BLaER1 treated with 17β-estradiol and CSF1 and Interleukin-3, amounts not matched to agents 10 nM and 100 nM (cell line): ENCODE results near the gene LGALS9B.
"Not testable (repeated sequence)": the region's sequence is repeated elsewhere in the genome, so short reads cannot be mapped to it uniquely, and the experiment has no call there.

Experiments used
- H3K27ac ChIP-seq, 11 experiments: shearing (Covaris generic); formaldehyde crosslinking; 2 replicates each; pipeline ENCODE4 v1.8.1; 2022
- H3K27me3 ChIP-seq, 11 experiments: shearing (Covaris generic); formaldehyde crosslinking; 2 replicates each; pipeline ENCODE4 v1.8.1; 2022
- H3K36me3 ChIP-seq, 11 experiments: shearing (Covaris generic); formaldehyde crosslinking; 2 replicates each; pipeline ENCODE4 v1.8.1; 2022
- H3K4me1 ChIP-seq, 10 experiments: shearing (Covaris generic); formaldehyde crosslinking; 2 replicates each; pipeline ENCODE4 v1.8.1; 2022
- H3K4me2 ChIP-seq, 11 experiments: shearing (Covaris generic); formaldehyde crosslinking; 2 replicates each; pipeline ENCODE4 v1.8.1; 2022
- H3K4me3 ChIP-seq, 10 experiments: shearing (Covaris generic); formaldehyde crosslinking; 2 replicates each; pipeline ENCODE4 v1.8.1; 2022
- H3K9ac ChIP-seq, 11 experiments: shearing (Covaris generic); formaldehyde crosslinking; 2 replicates each; pipeline ENCODE4 v1.8.1; 2022
- H3K9me3 ChIP-seq, 11 experiments: shearing (Covaris generic); formaldehyde crosslinking; replicated peaks in 1 of 11; 2 replicates each; pipeline ENCODE4 v1.8.1; 2022
- H4K20me1 ChIP-seq, 11 experiments: shearing (Covaris generic); formaldehyde crosslinking; 2 replicates each; pipeline ENCODE4 v1.8.1; 2022

LGALS9B gene

GRCh38 chr17:20467447-20467846 is at the start of gene LGALS9B:
TSS of gene LGALS9B (minus strand) at chr17:20467539. CDS start at chr17:20467470, 69 bp downstream.
- H3K4me1 ChIP-seq, H3K27ac ChIP-seq, H3K4me3 ChIP-seq, H3K9ac ChIP-seq, H3K36me3 ChIP-seq, H3K9me3 ChIP-seq, H4K20me1 ChIP-seq, H3K4me2 ChIP-seq, H3K27me3 ChIP-seq: not testable (repeated sequence)

DNA sequence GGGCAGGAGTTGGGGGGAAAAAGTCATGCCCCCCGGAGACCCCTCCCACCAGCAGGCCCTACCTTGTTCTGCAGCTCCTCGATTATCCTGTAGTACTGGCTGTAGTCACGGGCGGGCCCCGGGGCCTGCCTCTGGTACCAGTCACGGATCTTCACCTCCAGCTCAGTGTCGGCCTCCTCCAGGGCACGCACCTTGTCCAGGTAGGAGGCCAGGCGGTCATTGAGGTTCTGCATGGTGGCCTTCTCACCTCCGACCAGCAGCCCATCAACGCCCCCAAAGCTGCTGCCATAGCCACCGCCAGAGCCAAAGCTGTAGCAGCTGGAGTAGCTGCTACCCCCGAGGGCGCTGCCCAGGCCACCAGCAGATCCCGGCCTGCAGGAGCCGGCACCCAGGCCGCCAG is 49.6 kb upstream of the LGALS9B start:
- not testable (repeated sequence) for H3K4me3 ChIP-seq, H3K4me2 ChIP-seq, H3K36me3 ChIP-seq, H3K27me3 ChIP-seq, H3K9ac ChIP-seq, H3K27ac ChIP-seq, H3K4me1 ChIP-seq, H3K9me3 ChIP-seq, H4K20me1 ChIP-seq

DNA sequence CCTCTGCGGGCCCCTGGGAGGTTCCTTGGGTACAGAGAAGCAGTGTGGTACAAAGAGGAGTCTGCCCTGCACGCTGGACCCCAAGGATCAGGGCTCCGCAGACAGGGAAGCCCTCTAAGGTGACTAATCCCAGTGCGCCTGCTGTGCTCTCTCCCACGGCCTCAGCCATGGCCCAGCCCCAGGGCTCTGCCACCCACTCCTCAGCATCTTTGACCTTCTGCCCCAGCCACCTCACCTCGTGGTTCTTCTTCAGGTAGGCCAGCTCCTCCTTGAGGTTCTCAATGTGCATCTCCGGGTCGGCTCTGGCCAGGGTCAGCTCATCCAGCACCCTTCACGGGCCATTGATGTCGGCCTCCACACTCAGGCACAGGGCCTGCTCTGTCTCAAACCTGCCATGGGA is 47.8 kb upstream of the LGALS9B start:
- H3K9ac ChIP-seq, H3K27me3 ChIP-seq, H3K4me3 ChIP-seq, H4K20me1 ChIP-seq, H3K4me2 ChIP-seq, H3K9me3 ChIP-seq, H3K27ac ChIP-seq, H3K36me3 ChIP-seq, H3K4me1 ChIP-seq: not testable (repeated sequence)

DNA sequence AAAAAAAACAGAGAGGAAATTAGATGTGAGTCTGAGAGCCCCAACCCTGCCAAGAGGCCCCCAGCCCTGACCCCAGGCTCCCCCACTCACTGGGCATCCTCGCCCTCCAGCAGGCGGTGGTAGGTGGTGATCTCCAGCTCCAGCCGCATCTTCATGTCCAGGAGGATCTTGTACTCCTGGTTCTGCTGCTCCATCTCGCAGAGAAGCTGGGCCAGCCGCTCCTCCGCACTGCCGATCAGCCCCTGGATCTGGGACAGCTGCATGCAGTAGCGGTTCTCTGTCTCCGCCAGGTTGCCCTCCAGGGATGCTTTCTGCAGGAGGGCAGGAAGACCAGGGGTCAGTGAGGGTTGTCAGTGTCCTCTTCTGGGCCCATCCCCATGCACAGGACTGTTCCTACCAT is 46.2 kb upstream of the LGALS9B start:
- H3K27ac ChIP-seq, H3K9me3 ChIP-seq, H3K36me3 ChIP-seq, H3K9ac ChIP-seq, H3K4me1 ChIP-seq, H3K27me3 ChIP-seq, H3K4me3 ChIP-seq, H4K20me1 ChIP-seq, H3K4me2 ChIP-seq: not testable (repeated sequence)

- H3K36me3 ChIP-seq, H3K4me2 ChIP-seq, H3K9me3 ChIP-seq, H3K9ac ChIP-seq, H3K27ac ChIP-seq, H3K27me3 ChIP-seq, H3K4me3 ChIP-seq, H4K20me1 ChIP-seq, H3K4me1 ChIP-seq: not testable (repeated sequence)
Measured at GRCh38 chr17:20512378-20512777, 45.0 kb upstream of the LGALS9B start.

DNA sequence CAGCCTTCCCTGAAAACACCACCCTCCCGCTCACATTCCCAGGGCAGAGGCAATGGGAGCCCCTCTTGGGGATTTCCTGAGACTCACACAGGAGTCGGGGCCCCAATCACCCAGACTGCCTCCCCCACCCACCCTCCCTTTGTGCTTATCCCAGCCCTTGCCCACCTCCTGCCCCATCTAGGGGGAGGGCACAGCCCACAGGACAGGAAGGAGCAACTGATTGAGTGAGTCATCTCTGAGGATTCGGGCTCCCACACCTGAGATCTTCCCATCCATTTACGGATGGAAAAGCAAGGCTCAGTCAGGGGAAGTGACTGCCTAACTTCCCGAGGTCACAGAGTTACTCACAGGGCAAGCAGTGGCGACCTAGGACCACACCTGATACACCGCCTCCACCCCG is 44.4 kb upstream of the LGALS9B start:
- not testable (repeated sequence) for H3K4me2 ChIP-seq, H4K20me1 ChIP-seq, H3K4me1 ChIP-seq, H3K4me3 ChIP-seq, H3K27me3 ChIP-seq, H3K9ac ChIP-seq, H3K36me3 ChIP-seq, H3K27ac ChIP-seq, H3K9me3 ChIP-seq

DNA sequence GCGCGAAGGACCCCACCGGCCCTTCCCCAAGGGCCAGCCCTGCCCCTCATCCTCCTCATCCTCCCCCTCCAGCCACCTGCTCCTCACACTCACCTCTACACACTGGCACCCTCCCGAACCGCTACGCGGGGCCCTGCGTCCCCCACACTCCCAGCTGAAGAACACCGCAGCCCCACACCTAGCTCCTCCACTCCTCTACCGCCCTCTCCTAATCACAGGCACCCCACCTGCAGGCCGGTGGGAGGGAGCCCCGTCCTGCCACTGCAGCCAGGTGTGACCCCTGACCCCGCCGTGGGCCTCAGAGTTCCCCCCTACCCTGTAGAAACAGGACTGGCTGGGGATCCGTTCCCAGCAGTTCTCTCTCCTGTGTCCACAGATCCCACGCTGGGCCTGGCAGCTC is 38.0 kb upstream of the LGALS9B start:
- not testable (repeated sequence) for H3K27me3 ChIP-seq, H3K4me3 ChIP-seq, H3K9me3 ChIP-seq, H3K36me3 ChIP-seq, H3K4me1 ChIP-seq, H3K4me2 ChIP-seq, H4K20me1 ChIP-seq, H3K27ac ChIP-seq, H3K9ac ChIP-seq

GRCh38 chr17:20504388-20505066 is 37.2 kb upstream of the LGALS9B start:
- H3K4me2 ChIP-seq, H3K4me1 ChIP-seq, H3K9ac ChIP-seq, H3K27me3 ChIP-seq, H3K9me3 ChIP-seq, H3K36me3 ChIP-seq, H3K27ac ChIP-seq, H4K20me1 ChIP-seq, H3K4me3 ChIP-seq: not testable (repeated sequence)

DNA sequence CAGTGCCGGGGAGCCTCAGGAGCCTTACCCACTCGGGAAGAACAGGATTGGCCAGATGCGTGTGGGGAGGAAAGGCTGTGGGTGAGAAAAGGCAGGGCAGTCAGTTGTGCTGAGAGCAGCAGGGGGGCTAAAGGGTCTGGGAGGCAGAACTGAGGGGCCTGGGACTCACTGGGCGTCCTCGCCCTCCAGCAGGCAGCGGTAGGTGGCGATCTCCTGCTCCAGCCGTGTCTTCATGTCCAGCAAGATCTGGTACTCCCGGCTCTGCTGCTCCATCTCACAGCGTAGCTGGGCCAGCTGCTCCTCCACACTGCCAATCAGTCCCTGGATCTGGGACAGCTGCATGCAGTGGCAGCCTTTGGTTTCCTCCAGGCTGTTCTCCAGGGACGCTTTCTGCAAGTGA is 34.6 kb upstream of the LGALS9B start:
- H3K9me3 ChIP-seq, H3K9ac ChIP-seq, H3K4me2 ChIP-seq, H3K27me3 ChIP-seq, H4K20me1 ChIP-seq, H3K27ac ChIP-seq, H3K4me1 ChIP-seq, H3K4me3 ChIP-seq, H3K36me3 ChIP-seq: not testable (repeated sequence)

DNA sequence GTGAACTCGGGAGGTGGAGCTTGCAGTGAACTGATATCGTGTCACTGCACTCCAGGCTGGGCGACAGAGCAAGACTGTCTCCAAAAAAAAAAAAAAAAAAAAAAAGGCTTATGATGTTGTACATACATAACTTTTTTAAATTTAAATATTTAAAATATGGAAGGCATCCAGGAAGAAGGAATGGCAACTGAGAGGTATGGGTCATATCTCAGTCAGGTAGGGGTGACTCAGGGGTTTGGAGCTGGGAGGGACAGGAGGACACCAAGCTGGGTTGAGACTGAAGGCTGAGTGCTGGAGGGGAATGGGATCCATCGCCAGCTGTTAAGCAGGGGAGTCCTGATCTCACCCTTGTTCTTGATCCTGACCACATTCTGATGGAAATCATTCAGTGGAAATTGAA is 33.0 kb upstream of the LGALS9B start:
- not testable (repeated sequence) for H3K36me3 ChIP-seq, H3K9me3 ChIP-seq, H3K27me3 ChIP-seq, H3K4me1 ChIP-seq, H3K4me3 ChIP-seq, H4K20me1 ChIP-seq, H3K27ac ChIP-seq, H3K9ac ChIP-seq
- H3K4me2 ChIP-seq = 0 out of 22 replicates have a peak overlapping the region, but pooled peaks of 1 of the 11 experiments have one; percentile 15

DNA sequence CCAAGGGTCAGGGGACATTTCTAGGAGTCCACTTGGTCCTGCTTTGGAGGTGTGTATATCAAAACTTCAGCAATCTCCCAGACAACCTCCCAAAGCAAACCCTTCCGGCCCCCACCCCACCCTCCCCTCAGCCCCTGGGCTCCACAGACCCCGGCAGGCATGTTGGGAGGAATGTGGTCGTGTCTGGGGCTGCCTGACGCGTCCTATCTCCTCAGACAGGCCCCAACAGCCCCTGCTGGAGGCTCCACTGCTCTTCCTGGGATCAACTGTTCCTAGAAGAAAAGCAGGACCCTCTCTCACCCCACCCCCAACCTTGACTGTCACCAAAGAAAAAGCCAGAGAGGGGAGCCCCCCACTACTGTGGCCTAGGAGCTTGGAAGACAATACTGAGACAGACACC is 28.1 kb upstream of the LGALS9B start:
- not testable (repeated sequence) for H3K4me1 ChIP-seq, H3K27me3 ChIP-seq, H3K36me3 ChIP-seq, H3K9me3 ChIP-seq, H3K4me3 ChIP-seq, H3K9ac ChIP-seq, H3K4me2 ChIP-seq, H4K20me1 ChIP-seq, H3K27ac ChIP-seq

DNA sequence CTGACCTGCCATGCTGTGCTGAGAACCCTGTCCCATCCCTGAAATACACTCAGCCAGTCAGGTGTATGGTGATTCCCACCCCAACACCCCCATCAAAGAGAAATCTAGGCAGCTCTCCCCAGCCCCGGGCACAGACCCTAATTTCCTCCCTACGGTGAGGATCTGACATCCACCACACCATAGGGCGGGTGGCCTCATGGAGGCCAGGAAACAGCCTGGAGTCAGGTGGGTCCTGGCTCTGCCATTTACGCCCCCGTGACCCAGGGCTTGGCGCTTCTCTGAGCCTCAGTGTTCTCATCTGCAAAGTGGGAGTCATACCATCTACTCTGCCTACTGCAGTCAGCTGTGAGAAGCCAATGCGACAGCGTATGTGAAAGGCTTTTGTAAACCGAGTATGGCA is 27.4 kb upstream of the LGALS9B start:
- not testable (repeated sequence) for H3K27me3 ChIP-seq, H4K20me1 ChIP-seq, H3K9me3 ChIP-seq, H3K9ac ChIP-seq, H3K4me3 ChIP-seq, H3K4me2 ChIP-seq, H3K4me1 ChIP-seq, H3K27ac ChIP-seq, H3K36me3 ChIP-seq

- not testable (repeated sequence) for H4K20me1 ChIP-seq, H3K27ac ChIP-seq, H3K9ac ChIP-seq, H3K4me1 ChIP-seq, H3K27me3 ChIP-seq, H3K4me3 ChIP-seq, H3K4me2 ChIP-seq, H3K36me3 ChIP-seq, H3K9me3 ChIP-seq
Measured at GRCh38 chr17:20494147-20494546, 26.8 kb upstream of the LGALS9B start.

GRCh38 chr17:20492971-20493370 is 25.6 kb upstream of the LGALS9B start:
- H3K4me1 ChIP-seq, H3K27ac ChIP-seq, H3K36me3 ChIP-seq, H3K9me3 ChIP-seq, H3K27me3 ChIP-seq, H3K9ac ChIP-seq, H3K4me2 ChIP-seq, H4K20me1 ChIP-seq, H3K4me3 ChIP-seq: not testable (repeated sequence)

GRCh38 chr17:20492099-20492498 is 24.8 kb upstream of the LGALS9B start:
- not testable (repeated sequence) for H3K9me3 ChIP-seq, H3K9ac ChIP-seq, H3K4me3 ChIP-seq, H3K27me3 ChIP-seq, H4K20me1 ChIP-seq, H3K4me1 ChIP-seq, H3K4me2 ChIP-seq, H3K36me3 ChIP-seq, H3K27ac ChIP-seq
